Measurements from ENCODE around the gene SLC8A3.

Gene SLC8A3

DNA sequence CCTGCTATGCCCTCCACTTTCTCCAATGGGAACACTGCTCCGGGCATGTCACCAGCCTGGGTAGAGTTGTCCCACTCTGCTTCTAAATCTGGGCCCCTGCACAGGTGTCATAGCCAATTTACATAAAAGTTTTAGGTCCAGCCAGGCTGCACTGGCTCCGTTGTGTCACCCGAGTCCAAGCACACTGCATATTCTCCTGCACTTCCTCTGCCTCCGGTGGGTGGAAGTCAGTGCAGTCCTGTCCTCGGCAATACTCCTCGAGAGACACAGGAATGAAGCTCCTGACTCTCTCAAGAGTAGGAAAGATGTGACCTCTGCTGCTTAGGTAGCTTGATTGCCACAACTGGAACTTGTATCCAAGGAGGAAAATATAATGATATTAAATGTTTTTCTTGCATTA lies 15.2 kb downstream of the SLC8A3 start:
- DNase-seq (ENCODE audit: low spot score): no peak

DNA sequence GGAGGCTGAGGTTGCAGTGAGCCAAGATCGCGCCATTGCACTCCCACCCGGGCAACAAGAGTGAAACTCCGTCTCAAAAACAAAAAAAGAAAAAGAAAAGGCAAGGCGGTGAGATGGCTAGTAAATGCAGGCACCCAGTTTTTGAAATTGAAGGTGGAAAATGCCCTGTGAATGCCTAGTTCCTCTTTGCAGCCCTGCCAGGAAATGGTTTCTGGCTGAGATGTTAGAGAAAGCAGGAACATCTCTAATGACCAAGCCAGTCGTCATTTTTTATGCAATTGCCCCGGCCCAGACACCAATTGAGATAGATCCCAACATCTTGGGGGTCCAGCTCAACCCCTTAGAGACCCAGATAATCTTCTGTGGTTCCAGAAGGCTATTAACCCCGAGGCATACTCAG lies 17.0 kb downstream of the SLC8A3 start:
- DNase-seq (ENCODE audit: low spot score): no peak

DNA sequence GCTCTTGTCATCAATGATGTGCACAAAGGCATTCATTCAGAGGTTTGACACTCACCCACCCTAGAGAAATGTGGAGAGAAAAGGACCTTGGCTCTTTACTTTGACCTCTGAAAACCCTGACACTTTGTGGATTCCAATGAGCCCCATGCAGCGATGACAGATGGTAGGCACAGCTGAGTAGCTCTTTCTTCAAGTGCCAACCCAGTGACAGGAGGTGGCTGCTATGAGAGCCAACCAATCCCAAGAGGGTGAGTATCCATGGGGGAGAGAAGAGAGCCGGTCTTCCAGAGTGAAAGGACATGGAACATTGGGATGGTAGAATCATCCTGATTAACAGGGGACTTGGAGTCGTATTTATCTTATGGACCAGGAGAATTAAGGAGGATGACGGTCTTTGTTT lies 17.8 kb downstream of the SLC8A3 start:
- DNase-seq (ENCODE audit: low spot score): no peak

DNA sequence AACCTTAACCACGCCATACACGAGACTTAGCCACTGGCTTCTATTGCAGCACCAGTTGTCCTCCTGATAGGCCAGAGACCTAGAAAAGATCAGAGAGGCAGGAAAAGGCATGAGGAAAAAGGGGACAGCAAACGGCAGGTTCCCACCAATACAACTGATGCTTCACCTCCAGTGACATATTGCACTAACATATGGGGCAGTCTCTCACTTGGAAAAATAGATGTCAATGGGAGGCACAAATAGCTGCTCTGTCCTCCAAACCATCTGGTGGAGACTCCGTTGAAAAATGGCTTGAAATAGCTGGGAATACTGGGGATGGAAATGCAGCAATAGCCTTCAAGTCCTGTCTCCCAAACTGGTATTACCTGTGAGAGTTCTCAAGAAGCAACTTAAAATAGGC lies 20.3 kb downstream of the SLC8A3 start:
- DNase-seq (ENCODE audit: low spot score): no peak

DNA sequence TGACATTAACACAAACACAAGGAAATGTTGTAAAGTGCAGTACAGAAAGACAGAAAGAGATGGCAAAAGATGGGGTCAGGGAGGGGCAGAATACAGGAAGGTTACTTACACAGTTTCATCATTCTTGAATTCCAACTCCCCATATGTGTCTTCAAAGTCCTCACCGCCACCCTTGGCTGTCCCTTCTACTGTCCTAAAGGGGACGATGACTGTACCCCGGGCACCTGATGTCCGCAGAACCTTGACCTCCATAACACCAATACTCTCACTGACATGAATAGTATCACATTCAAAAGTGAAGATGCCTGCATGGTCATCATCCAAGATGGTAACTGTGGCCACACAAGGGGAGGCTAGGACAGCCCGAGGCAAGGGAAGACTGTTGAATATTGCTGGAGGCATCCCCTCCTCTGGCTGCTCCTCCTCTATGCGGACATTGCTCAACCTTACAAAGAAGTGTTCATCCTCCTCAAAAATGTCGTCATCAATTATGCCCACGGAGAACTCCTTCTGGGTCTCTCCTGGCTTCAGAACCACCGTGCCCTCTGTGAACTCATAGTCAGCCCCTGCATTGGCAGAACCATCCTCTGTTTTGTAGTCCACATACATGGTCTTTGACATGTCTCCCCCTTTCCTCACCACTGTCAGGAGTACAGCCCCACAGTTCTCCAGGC lies 22.1 kb downstream of the SLC8A3 start:
- no peak for DNase-seq (ENCODE audit: low spot score)

DNA sequence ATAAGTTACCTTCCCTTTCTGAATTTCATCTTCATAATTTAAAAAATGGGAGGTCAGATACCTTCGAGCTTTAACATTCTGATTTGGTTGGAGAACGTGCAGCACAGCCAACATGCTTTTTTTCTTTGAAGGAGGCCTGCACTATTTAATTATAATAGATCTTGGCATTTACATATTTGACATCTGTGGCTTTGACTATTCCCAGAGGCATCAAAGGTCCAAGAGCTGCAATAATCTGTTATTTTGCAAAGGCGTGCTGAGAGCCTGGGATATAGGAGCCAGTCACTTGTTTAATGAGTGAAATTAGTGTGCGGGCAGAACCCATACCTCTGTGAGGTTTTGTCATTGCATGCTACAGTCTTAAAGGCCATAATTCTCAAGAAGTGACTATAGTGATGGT lies 26.4 kb downstream of the SLC8A3 start:
- no peak for DNase-seq (ENCODE audit: low spot score)

DNA sequence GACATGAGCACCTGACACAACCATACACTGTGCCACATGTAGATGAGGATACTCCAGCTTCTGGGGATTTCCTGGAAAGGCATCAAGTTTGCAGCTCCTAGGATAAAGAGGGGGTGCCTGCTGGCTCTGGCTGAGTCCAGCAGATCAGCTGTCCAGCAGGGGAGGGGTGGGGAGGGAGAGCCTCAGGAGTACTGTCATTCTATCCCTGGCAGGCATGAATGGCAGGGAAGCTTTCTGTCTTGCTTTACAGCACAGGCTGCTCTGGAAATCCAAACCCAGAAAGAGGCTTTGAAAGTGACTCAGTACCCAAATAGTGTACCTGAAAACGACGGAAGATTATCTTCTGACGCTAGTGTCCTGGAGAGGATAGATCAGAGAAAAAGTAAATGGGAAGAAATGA lies 32.2 kb downstream of the SLC8A3 start:
- DNase-seq (ENCODE audit: low spot score): no peak

DNA sequence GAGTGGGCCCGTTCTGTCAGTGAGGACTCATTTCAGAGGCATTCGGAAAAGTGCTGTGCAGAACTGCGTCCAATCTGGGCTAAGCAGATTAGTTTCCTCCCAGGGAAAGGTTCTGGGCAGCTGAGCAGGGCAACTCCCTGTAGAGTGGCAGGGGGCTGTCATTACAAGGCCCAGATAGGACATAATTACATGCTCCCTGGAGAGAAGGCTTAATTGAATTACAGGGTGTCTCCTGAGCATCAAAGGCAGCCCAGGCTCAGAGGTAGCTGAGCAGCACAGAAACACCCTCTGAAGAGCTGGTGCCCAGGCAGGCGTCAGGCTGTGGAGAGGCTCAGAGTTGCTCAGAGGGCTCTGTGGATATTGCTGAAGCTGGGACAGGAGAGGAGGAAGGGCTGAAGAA lies 36.0 kb downstream of the SLC8A3 start:
- no peak for DNase-seq (ENCODE audit: low spot score)

DNA sequence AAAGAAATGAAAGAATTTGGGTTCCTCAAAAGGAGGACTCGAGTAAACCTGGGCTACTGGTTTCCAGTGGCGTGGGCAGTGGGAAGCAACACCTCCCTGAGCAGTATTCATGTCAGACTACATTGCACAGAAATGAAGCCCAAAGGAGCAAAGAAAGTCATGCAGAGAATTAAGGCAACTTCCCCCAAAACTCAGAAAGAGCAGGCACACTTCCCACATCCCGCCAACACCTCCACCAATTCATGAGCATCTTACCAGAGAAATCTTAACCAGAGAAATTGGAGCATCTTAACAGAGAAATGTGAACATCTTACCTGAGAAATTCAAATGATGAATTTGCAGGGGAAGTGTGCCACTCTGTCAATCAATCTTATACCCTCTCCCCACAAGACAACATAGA lies 36.7 kb downstream of the SLC8A3 start:
- no peak for DNase-seq (ENCODE audit: low spot score)

DNA sequence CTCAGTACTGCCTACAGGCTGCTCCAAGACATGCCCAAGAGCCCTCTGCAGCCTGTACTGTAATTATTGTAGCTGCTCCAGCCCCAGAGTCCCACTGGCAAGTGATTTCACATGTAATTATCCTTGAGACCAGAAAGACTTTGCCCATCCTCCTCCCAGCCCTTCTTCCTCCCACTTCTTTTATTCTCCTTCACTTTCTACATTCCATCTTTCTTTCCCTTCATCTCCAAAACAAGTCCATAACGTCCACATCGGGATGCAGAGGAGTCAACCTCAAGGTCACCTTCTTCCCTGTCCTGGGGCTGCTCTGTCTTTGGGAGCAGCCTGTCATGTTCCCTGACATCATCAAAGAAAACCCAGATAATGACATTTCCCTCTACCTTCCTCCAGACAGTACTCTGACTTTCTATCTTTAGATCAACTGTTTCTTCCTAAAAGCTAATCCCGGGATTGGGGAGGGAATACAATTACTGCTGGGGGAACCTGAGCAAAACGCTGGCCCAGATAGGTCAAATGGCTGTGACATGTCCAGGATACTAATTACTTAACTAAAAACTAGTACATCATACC lies 39.1 kb downstream of the SLC8A3 start:
- DNase-seq (ENCODE audit: low spot score): no peak

DNA sequence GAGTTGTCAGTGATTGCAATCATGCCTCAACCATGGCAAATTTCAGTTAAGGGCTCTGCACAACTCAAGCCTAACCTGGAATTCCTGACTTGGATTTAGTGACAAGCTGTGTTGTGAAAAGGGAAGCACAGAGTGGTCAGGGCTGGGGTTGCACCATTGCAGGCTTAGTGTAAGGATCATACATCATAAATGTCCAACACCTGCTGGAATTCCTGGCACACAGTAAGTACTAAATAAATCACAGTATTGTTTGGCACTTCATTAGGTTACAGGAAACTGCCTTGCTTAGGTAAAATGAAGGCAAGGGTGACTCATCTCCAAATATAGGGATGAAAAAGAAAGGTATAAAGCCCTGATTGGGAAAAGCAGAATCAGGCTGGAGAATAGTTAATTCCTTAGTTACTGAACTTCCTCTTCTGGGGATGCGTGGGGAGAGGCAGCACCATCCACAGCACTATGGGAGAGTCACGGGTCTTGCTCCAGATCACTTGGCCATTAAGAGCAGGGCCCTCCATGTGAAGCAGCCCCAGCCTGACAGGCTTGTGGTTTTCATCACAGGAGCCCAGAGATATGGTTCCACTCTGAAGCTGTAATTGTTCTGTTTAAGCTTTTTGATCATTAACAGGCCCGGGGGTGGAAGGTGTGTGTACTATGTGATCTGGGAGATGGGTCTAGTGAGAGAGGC lies 39.7 kb downstream of the SLC8A3 start:
- DNase-seq (ENCODE audit: low spot score): no peak

DNA sequence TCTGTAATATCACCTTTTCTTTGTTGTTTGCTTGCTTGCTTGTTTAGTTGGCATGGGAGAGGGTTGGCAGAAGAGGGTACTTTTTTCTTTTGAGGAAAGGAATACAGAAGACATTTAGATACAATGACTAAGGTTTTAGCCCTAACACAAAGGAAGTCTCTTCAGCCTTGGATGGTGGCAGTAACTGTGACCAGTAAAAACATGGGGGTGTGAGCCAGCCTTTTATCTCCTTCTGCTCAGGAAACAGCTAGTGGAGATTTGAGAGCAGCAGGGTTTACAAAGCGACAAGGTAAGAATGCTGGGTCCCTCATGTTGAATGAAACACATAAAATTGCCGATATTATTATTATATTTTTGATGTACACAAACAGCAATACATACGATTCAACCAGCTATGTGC lies 40.4 kb downstream of the SLC8A3 start:
- DNase-seq (ENCODE audit: low spot score): no peak

DNA sequence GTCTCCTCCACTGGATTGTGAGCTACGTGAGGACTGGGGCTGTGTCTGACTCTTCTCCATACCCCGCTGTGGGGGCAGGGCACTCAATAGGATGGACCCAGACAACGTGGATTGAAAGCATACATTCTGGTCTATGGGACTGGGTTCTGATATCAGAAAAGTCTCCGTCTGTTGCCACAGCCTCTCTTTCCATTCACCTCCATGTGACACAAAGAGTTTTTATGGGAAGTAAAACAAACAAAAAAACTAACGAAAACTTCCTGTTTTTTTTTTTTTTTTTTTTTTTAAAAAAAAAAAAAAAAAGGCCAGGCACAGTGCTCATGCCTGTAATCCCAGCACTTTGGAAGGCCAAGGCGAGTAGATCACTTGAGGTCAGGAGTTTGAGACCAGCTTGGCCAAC lies 44.7 kb downstream of the SLC8A3 start:
- DNase-seq (ENCODE audit: low spot score): no peak

DNA sequence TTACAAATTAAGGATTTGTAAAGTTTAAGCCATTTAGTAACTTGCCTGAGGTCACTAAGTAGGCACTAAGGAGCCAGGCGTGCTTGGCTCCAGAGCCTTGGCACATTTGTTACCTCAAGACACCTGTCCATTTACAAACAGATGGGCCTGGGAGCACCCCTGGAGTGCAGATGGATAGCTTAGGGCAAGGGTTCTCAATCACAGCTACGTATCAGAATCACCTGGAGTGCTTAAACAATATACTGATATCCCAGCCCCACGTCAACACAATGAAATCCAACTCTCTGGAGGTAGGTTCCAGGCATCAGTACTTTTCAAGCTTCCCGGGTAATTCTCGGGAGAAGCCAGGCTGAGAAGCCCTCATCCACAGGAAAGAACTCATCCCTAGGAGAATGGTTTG lies 45.4 kb downstream of the SLC8A3 start:
- DNase-seq (ENCODE audit: low spot score): no peak

DNA sequence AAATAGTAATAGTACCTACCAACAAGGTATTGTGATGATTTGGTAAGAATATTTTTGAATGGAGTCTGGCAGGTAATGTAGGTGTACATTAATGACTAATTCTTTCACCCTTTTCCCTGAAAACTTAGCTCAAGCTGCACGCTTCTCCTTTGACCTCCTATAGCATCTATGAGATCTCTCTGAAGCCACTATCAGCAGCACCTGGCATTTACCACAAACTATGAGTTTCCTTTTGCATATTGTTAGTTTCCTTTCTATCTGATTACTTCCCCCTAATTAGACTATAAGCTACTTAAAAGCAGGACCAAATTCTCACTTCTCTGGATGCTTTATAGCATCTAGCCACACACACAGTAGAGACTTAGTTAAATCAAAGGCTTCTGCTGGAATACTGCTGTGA lies 48.1 kb downstream of the SLC8A3 start:
- no peak for DNase-seq (ENCODE audit: low spot score)

DNA sequence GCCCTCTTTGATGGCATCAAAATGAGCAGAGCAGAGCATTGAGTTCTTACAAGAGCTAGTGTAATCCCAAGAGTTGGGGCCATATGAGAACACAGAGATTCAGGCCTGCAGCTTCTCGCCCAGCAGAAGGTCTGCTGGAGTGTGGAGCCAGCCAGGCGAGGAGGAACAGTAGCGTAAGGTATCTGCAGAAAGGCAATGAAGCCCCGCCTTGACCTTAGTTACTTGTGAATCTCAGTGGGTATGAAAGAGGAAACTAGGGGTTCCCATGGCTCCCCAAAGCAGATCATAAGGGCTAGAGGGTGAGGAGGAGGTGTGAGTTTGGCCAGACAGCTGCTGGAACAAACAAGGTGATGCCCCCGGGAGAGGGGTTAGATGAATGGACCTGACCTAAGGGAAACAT lies 49.4 kb downstream of the SLC8A3 start:
- DNase-seq (ENCODE audit: low spot score): no peak

DNA sequence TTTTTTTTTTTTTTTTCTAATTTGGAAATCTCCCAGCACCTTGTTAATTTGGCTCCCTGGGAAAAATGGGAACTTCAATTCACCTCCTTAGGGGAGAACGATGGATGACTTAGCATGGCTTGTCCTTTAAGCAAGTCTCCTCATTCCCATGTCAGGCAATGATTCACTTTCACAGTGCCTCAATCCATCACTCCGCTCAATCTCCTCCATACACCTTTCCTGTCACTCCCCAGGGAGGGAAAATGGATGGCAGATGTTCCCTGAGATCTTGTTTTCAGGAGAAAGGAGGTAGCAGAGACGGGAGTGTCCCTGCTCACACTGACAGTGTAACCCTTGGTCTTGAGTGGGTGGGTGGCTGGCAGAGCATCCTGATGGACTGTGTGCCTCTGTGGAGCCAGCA lies 51.0 kb downstream of the SLC8A3 start:
- DNase-seq (ENCODE audit: low spot score): no peak

DNA sequence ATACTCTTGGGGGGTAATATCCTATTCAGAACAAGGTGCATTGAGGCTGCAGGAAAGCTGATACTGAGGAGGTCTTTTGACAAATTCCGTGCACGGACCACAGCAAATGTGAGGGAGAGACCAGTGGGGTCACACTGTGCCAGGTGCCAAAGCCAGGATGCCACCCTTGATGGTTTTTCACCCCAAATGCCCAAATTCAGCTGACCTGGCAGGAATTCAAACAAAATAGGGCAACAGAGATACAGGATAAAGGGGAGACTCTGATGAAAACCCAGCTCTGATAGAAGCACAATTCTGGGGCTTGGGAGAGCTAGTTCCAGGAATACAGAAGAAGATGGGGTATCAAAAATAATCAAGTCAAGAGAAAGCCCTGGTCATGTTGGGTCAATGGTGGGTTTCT lies 55.3 kb downstream of the SLC8A3 start:
- DNase-seq (ENCODE audit: low spot score): no peak

DNA sequence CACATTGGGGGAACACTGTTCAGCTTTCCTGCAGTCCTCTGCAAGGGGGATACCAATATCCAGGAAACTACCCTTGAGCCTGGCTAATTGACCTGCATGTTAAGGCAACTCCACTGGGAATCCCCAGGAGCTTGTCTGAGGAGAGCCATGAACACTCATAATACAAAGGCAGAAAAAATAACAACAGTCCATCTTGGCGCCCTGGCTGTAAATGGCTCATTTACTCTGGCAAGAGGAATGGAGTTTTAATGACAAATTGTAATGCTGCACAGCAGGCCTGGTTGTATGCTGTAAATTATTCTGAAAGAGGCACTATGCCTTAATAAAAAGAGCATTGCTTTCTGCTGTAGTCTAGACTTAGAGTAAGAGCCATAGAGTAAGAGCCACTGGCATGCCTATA lies 58.3 kb downstream of the SLC8A3 start:
- DNase-seq (ENCODE audit: low spot score): no peak

DNA sequence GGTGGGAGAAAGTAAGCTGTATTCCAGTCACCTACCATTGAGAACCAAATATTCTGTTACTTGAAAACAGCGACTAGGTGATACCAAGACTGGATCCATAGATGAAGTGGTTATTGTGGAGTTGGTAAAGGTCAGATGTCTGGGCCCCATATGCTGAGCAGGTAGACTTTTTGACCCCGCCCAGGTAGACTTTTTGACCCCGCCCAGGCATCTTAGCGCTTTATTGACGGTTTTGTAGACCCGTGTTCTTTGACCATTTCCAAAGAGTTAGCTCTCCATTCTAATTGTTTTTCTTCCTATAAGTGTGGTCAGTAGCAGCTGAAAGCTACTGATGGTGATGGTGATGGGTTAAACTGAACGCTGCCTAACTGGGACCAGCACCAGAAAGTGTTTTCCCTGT lies 61.6 kb downstream of the SLC8A3 start:
- no peak for DNase-seq (ENCODE audit: low spot score)

DNA sequence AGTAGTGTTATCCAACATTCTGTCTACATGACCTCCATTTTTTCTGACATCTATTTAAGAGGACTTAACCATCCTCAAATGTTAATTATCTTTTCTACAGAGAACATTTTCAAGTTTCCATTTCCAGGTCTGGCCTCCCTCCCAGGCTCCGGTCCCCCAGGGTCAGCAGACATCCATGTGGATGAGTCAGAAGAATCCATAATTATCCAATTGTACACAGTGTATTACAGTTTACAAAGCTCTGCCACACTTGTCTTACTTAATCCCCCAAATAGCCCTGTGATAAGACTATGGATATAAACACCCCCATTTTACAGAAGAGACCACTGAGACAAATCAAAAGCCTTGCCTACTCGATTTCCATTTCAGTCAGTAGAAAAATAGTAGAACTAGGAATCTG lies 65.0 kb downstream of the SLC8A3 start:
- DNase-seq (ENCODE audit: low spot score): no peak

DNA sequence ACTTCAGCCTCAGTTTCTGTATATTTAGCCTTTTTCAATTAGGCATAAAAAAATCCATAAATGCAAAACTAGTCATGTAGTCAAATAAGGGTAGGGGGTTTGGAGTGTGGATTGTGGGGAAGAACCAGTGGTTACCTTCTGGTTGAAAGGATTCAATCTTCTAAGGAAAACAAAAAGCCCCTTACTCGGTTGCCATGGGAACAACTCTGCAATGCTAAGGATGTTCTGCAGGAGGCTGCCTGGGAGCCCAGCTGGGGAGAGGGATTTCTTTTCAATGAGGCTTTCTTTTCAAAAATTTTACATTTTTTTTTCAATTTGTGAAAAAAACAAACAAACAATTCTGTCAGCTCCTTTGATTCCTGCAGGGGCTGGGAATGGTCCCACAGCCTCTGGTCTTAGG lies 67.2 kb downstream of the SLC8A3 start:
- no peak for DNase-seq (ENCODE audit: low spot score)

DNA sequence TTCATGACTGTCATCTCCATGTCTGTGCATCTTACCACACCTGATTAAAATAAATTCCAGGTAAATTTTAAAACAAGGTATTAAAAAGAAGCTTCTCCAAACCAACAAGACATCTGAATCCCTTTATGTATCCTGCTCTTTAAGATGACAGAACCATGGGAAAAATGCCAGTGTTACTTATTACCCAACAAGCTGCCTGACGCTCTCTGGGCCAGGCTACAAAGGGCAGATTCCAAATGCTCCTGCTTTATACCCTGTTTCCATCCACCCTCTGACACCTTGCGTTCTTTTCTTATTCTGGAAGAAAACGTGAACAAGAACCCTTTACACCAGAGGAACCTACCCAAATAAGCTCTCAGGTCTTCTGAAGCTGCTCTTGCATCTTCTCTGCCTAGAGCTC lies 70.7 kb downstream of the SLC8A3 start:
- no peak for DNase-seq (ENCODE audit: low spot score)

DNA sequence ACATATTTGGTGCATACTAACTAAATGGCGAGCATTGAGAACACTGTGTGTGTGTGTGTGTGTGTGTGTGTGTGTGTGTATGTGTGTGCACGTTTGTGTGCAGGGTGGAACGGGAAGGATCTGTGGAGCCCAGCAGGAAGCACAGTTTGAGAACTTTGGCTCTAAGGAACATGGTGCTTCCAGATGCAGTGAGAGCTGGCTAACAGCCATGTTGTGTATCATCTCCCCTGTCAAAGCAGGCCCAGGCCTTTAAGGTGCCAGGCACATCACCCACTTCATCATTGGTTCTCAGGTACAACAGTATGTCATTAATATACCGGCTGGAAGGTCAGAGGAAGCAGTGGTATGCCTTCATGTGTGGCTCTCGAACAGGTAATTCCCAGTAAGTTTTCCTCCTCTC lies 72.5 kb downstream of the SLC8A3 start:
- DNase-seq (ENCODE audit: low spot score): no peak
